Peyer's patch (tissue), 4 donors: ENCODE results near the gene SPDYE6.

Experiments used
- POLR2A ChIP-seq, 2 donors: fragments of 450-650 bp; IDR thresholded peaks; one replicate each; pipeline ENCODE4 v1.5.1; 2017; ENCODE audit warnings: antibody characterized with exemption in 2 of 2, mild to moderate bottlenecking in 2 of 2, moderate library complexity in 2 of 2
- TF ChIP-seq, protein P1 (sequence below), 6 experiments: fragments of 450-650 bp in 4 of 6; fragments of 200-600 bp in 2 of 6; sonication (generic) in 1 of 6; IDR thresholded peaks; one replicate each; pipeline ENCODE4 v1.5.1; 2017 to 2019; ENCODE audit warnings: antibody characterized with exemption in 6 of 6, mild to moderate bottlenecking in 3 of 6, moderate library complexity in 1 of 6

- TF ChIP-seq, protein P1, sequence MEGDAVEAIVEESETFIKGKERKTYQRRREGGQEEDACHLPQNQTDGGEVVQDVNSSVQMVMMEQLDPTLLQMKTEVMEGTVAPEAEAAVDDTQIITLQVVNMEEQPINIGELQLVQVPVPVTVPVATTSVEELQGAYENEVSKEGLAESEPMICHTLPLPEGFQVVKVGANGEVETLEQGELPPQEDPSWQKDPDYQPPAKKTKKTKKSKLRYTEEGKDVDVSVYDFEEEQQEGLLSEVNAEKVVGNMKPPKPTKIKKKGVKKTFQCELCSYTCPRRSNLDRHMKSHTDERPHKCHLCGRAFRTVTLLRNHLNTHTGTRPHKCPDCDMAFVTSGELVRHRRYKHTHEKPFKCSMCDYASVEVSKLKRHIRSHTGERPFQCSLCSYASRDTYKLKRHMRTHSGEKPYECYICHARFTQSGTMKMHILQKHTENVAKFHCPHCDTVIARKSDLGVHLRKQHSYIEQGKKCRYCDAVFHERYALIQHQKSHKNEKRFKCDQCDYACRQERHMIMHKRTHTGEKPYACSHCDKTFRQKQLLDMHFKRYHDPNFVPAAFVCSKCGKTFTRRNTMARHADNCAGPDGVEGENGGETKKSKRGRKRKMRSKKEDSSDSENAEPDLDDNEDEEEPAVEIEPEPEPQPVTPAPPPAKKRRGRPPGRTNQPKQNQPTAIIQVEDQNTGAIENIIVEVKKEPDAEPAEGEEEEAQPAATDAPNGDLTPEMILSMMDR (IDR thresholded peaks at IDR 0.05), result no peak
- TF ChIP-seq POLR2A (IDR thresholded peaks at IDR 0.05), result no peak
These were observed 52.4 kb downstream of the SPDYE6 start for GRCh38 chr7:102303669-102304422.
